Chondrocyte (in vitro differentiated cells): ENCODE measurements around the gene COTL1. TPM values are rescaled to one million over a fixed set of nuclear protein-coding genes. Genes with fewer than 3 reads are reported as not detected.
A peak's percentile ranks its signal among the peaks of the same experiment; 100 is the strongest.

Experiments used
- DNase-seq: peaks from one replicate; pipeline ENCODE4 v3.0.0; 2021; ENCODE audit warnings: mixed read lengths, low spot score
- H3K27ac Mint-ChIP-seq: one replicate; pipeline ENCODE4 v1.8.0; 2021; ENCODE audit warnings: mild to moderate bottlenecking, moderate library complexity, mixed read lengths; ENCODE audit not compliant: unreplicated experiment
- H3K27me3 Mint-ChIP-seq: 2 replicates; pipeline ENCODE4 v1.8.0; 2021; ENCODE audit warnings: low read depth, mixed read lengths
- H3K36me3 Mint-ChIP-seq: 2 replicates; pipeline ENCODE4 v1.8.0; 2021; ENCODE audit warnings: low read depth, mixed read lengths
- H3K4me1 Mint-ChIP-seq: 2 replicates; pipeline ENCODE4 v1.8.0; 2021; ENCODE audit warnings: low read depth, mild to moderate bottlenecking, mixed read lengths
- H3K4me3 Mint-ChIP-seq: one replicate; pipeline ENCODE4 v1.8.0; 2021; ENCODE audit warnings: mild to moderate bottlenecking, moderate library complexity, mixed read lengths; ENCODE audit not compliant: unreplicated experiment
- H3K9me3 Mint-ChIP-seq: 2 replicates; pipeline ENCODE4 v1.8.0; 2021; ENCODE audit warnings: low read depth, mixed read lengths
- CTCF ChIP-seq: fragments of 200-600 bp; sonication (generic); IDR thresholded peaks from 2 replicates; pipeline ENCODE4 v1.5.0; 2021; ENCODE audit warnings: antibody characterized with exemption, mild to moderate bottlenecking, moderate library complexity
- total RNA-seq: library from RNA; stranded (reverse); gene quantifications from 3 replicates; pipeline ENCODE4 v1.2.1, GENCODE V29; 2021

Gene COTL1
- total RNA-seq, 1 donor from 2014 or later: 52.8 TPM

- DNase-seq: no peak
- Mint-ChIP-seq H3K9me3 (no peaks in the 10 kb centered on the region), H3K4me1 (peaks cover 40% of the 10 kb centered on the region), H3K4me3 (no peak overlapping the region), H3K27ac (no peak overlapping the region), H3K36me3 (no peaks in the 10 kb centered on the region), H3K27me3 (no peaks in the 10 kb centered on the region)
- no peak for TF ChIP-seq CTCF
These were observed 82.0 kb downstream of the COTL1 start for GRCh38 chr16:84535851-84536250.

GRCh38 chr16:84535408-84535807, 82.5 kb downstream of the COTL1 start:
- no peak overlapping the region for H3K27ac Mint-ChIP-seq
- H3K4me1 Mint-ChIP-seq: peaks cover 40% of the 10 kb centered on the region
- no peak overlapping the region for H3K4me3 Mint-ChIP-seq
- H3K9me3 Mint-ChIP-seq: no peaks in the 10 kb centered on the region
- DNase-seq: no peak
- no peaks in the 10 kb centered on the region for H3K36me3 Mint-ChIP-seq
- no peaks in the 10 kb centered on the region for H3K27me3 Mint-ChIP-seq
- TF ChIP-seq CTCF: no peak

- H3K27ac Mint-ChIP-seq: no peak overlapping the region
- TF ChIP-seq CTCF: no peak
- no peak for DNase-seq
- peaks cover 40% of the 10 kb centered on the region for H3K4me1 Mint-ChIP-seq
- H3K36me3 Mint-ChIP-seq: peaks cover 3% of the 10 kb centered on the region
- H3K4me3 Mint-ChIP-seq: no peak overlapping the region
- no peaks in the 10 kb centered on the region for H3K9me3 Mint-ChIP-seq
- H3K27me3 Mint-ChIP-seq: no peaks in the 10 kb centered on the region
These were observed 83.1 kb downstream of the COTL1 start for GRCh38 chr16:84534815-84535214.

- Mint-ChIP-seq H3K4me1 (peaks cover 26% of the 10 kb centered on the region), H3K27ac (peak overlapping the region; percentile 93), H3K36me3 (peaks cover 5% of the 10 kb centered on the region), H3K27me3 (no peaks in the 10 kb centered on the region), H3K9me3 (peaks cover 7% of the 10 kb centered on the region), H3K4me3 (peak overlapping the region; percentile 22)
- TF ChIP-seq CTCF: no peak
- no peak for DNase-seq
These were observed 84.9 kb downstream of the COTL1 start for GRCh38 chr16:84532855-84533486.

GRCh38 chr16:84532291-84532724, 85.6 kb downstream of the COTL1 start:
- Mint-ChIP-seq H3K4me3 (peak overlapping the region; percentile 29), H3K4me1 (peaks cover 24% of the 10 kb centered on the region), H3K27ac (peak overlapping the region; percentile 93), H3K9me3 (peaks cover 7% of the 10 kb centered on the region), H3K36me3 (peaks cover 5% of the 10 kb centered on the region), H3K27me3 (no peaks in the 10 kb centered on the region)
- TF ChIP-seq CTCF: no peak
- DNase-seq: no peak
